Peyer's patch (tissue), 4 donors: Measurements from ENCODE around the gene ZNF816. TPM values are rescaled to one million over a fixed set of nuclear protein-coding genes. Genes with fewer than 3 reads are reported as not detected.
"Not testable (repeated sequence)": the region's sequence is repeated elsewhere in the genome, so short reads cannot be mapped to it uniquely, and the experiment has no call there.

Experiments used
- DNase-seq, 3 donors: peaks; one replicate each; pipeline ENCODE4 v3.0.0-alpha.2; 2017 to 2019
- H3K27ac ChIP-seq, 4 donors: fragments of 200-600 bp; sonication (generic); one replicate each; pipeline ENCODE4 v1.5.1; 2016 to 2019
- H3K27me3 ChIP-seq, 2 donors: fragments of 200-600 bp; sonication (generic); one replicate each; pipeline ENCODE4 v1.5.1; 2019
- H3K36me3 ChIP-seq, 3 donors: fragments of 200-600 bp; sonication (generic); one replicate each; pipeline ENCODE4 v1.5.1; 2016 to 2019
- H3K4me1 ChIP-seq, 4 donors: fragments of 200-600 bp; sonication (generic); one replicate each; pipeline ENCODE4 v1.5.1; 2016 to 2019
- H3K4me3 ChIP-seq, 4 donors: fragments of 200-600 bp; sonication (generic); 1 replicate in 3 of 4; 2 replicates in 1 of 4; pipeline ENCODE4 v1.5.1; 2016 to 2019; ENCODE audit warnings: mild to moderate bottlenecking in 1 of 4
- H3K9me3 ChIP-seq, 4 donors: fragments of 200-600 bp; sonication (generic); one replicate each; pipeline ENCODE4 v1.5.1; 2016 to 2019; ENCODE audit warnings: mild to moderate bottlenecking in 1 of 4
- POLR2A ChIP-seq, 2 donors: fragments of 450-650 bp; IDR thresholded peaks; one replicate each; pipeline ENCODE4 v1.5.1; 2017; ENCODE audit warnings: antibody characterized with exemption in 2 of 2, mild to moderate bottlenecking in 2 of 2, moderate library complexity in 2 of 2
- total RNA-seq, 4 donors: library from RNA; depleted of rRNA; stranded (reverse); fragments of >200 nt; gene quantifications; one replicate each; pipeline ENCODE4 v1.1.0, GENCODE V29; 2016
- TF ChIP-seq, protein P1 (sequence below), 6 experiments: fragments of 450-650 bp in 4 of 6; fragments of 200-600 bp in 2 of 6; sonication (generic) in 1 of 6; IDR thresholded peaks; one replicate each; pipeline ENCODE4 v1.5.1; 2017 to 2019; ENCODE audit warnings: antibody characterized with exemption in 6 of 6, mild to moderate bottlenecking in 3 of 6, moderate library complexity in 1 of 6

The ZNF816 gene
- total RNA-seq, 4 donors from 2014 or later, result 6.1 to 17.4 (median 11.4) TPM

DNA sequence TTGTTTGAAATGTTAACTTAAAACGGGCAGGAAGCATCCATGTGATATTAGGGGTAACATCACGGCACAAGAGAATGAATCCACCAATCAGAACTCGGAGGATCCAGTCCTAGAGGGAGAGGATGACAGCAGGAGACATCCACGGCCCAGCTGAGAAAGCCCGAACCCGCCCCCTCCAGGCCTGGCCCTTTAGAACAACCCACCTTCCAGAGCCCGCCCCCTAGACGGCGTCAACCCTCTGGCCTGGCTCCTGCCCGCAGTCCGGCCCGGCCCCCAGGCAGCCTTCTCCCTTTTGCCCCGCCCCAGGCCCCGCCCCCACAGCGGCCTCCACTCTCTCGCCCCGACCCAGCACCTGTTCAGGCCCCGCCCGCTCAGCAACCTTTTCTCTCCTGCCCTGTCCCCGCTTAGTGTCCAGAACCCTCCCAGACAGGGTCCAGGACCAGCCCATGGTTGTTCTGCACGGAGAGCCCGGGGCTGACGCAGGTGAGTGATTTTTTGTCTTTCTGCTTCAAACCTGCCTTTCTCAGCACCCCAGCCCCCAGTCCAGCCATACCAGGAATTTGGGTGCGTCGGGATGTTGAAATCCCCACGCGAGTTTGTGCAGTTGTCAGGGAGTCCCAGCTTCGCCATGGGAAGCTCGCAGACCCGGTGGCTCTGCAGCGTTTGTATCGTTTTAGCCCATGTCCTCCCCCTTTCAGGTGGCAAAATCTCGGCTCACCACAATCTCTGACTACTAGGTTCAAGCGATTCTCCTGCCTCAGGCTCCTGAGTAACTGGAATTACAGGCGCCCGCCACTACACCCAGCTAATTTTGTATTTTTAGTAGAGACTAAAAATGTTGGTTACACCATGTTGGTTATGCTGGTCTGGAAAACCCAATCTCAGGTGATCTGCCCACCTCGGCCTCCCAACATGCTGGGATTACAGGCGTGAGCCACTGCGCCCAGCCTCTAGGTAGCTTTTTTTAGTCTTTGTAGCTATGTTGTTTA is 16.1 kb downstream of the ZNF816 start:
- Histone ChIP-seq H3K9me3 (peaks cover 0 to 56% (median 22%) of the 10 kb centered on the region in 4 donors), H3K27ac (no peak overlapping the region), H3K36me3 (peaks cover 0 to 18% (median 1%) of the 10 kb centered on the region in 3 donors), H3K4me1 (peaks cover 0 to under 1% (median 0%) of the 10 kb centered on the region in 4 donors), H3K4me3 (no peak overlapping the region), H3K27me3 (no peaks in the 10 kb centered on the region)
- DNase-seq, result peak in 1 of 3 donors; percentile 52
- no peak for TF ChIP-seq POLR2A (IDR thresholded peaks at IDR 0.05)
- TF ChIP-seq, protein P1, sequence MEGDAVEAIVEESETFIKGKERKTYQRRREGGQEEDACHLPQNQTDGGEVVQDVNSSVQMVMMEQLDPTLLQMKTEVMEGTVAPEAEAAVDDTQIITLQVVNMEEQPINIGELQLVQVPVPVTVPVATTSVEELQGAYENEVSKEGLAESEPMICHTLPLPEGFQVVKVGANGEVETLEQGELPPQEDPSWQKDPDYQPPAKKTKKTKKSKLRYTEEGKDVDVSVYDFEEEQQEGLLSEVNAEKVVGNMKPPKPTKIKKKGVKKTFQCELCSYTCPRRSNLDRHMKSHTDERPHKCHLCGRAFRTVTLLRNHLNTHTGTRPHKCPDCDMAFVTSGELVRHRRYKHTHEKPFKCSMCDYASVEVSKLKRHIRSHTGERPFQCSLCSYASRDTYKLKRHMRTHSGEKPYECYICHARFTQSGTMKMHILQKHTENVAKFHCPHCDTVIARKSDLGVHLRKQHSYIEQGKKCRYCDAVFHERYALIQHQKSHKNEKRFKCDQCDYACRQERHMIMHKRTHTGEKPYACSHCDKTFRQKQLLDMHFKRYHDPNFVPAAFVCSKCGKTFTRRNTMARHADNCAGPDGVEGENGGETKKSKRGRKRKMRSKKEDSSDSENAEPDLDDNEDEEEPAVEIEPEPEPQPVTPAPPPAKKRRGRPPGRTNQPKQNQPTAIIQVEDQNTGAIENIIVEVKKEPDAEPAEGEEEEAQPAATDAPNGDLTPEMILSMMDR (IDR thresholded peaks at IDR 0.05), result no peak

DNA sequence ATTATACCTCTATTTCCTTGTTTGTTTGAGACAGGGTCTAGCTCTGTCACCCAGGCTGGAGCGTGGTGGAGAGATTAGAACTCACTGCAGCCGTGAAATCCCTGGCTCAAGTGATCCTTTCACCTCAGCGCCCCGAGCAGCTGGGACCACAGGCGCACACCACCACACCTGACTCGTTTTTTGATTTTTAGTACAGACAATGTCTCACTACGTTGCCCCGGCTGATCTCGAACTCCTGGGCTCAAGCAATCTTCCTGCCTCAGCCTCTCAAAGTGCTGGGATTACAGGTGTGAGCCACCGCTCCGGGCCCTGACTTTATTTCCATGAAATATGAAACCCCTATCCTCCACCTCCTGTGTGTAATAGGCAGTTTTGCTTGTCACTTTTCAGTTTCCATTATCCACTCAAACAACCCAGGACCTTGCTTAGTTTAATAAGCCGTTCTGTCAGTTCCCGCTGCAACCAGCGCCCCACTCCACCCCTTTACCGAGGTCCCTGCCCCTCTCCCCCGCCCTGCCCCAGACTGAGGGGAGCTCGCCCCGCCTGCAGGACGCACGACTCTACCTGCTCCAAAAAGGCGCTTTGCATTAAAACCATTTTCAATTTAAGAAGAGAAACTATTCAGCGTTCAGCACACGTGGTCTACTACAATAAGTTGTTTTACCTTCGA is 16.9 kb downstream of the ZNF816 start:
- no peak overlapping the region for H3K27ac ChIP-seq
- H3K4me3 ChIP-seq, result no peak overlapping the region
- peaks cover 0 to 47% (median 20%) of the 10 kb centered on the region in 4 donors for H3K9me3 ChIP-seq
- no peaks in the 10 kb centered on the region for H3K27me3 ChIP-seq
- H3K4me1 ChIP-seq, result peaks cover 0 to 4% (median 0%) of the 10 kb centered on the region in 4 donors
- TF ChIP-seq, protein P1 (IDR thresholded peaks at IDR 0.05), result no peak
- TF ChIP-seq POLR2A (IDR thresholded peaks at IDR 0.05), result no peak
- peaks cover 0 to 10% (median 0%) of the 10 kb centered on the region in 3 donors for H3K36me3 ChIP-seq
- no peak for DNase-seq

DNA sequence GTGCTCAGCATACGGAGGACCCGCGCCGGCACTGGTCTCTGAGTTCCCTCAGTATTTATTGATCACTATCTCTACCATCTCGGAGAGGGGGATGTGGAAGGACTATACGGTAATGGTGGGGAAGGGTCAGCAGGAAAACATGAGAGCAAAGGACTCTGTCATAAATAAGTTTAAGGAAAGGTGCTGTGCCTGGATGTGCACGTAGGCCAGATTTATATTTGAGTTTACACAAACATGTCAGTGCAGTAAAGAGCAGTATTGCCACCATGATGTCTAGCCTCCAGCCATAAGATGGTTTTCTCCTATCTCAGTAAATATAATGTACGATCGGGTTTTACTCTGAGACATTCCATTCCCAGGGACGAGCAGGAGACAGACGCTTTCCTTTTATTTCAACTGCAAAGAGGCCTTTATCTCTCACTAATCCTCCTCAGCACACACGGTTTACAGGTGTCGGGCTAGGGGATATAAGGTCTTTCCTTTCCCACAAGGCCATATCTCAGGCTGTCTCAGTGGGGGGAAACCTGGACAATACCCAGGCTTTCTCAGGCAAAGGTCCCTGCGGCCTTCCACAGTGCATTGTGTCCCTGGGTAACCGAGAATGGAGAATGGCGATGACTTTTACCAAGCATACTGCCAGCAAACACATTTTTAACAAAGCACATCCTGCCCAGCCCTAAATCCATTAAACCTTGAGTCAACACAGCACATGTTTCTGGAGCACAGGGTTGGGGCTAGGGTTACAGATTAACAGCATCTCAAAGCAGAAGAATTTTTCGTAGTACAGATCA is 17.8 kb downstream of the ZNF816 start:
- H3K27me3 ChIP-seq, H3K27ac ChIP-seq, H3K36me3 ChIP-seq, H3K4me1 ChIP-seq, DNase-seq, H3K4me3 ChIP-seq: not testable (repeated sequence)
- peaks cover 0 to 39% (median 16%) of the 10 kb centered on the region in 4 donors for H3K9me3 ChIP-seq

DNA sequence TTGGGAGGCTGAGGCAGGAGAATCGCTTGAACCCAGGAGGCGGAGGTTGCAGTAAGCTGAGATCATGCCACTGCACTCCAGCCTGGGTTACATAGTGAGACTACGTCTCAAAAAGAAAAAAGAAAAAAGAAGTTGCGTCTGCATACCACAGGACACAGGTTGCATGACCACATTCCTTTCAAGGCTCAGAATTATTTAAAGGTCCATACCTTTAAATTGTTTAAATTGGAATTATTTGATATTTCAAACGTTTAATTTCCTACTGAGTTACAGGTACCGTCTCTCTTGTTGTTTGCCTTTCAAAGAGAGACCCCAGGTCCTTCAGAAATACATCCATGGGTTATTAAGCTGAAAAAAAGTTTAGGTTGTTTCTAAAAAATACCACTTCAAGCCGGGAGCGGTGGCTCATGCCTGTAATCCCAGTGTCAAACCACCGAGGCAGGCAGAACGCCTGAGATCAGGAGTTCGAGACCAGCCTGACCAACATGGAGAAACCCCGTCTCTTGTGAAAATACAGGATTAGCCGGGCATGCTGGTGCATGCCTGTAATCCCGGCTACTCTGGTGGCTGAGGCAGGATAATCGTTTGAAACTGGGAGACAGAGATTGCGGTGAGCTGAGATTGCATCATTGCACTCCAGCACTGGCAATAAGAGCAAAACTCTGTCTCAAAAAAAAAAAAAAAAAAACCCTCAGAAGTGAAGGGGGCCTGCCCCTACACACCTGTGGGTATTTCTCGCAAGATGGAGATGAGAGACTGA is 18.6 kb downstream of the ZNF816 start:
- H3K36me3 ChIP-seq, result no peaks in the 10 kb centered on the region
- no peak for TF ChIP-seq POLR2A (IDR thresholded peaks at IDR 0.05)
- TF ChIP-seq, protein P1 (IDR thresholded peaks at IDR 0.05), result no peak
- no peak overlapping the region for H3K27ac ChIP-seq
- DNase-seq, result no peak
- no peaks in the 10 kb centered on the region for H3K27me3 ChIP-seq
- peaks cover 0 to 34% (median 12%) of the 10 kb centered on the region in 4 donors for H3K9me3 ChIP-seq
- peaks cover 0 to 4% (median 0%) of the 10 kb centered on the region in 4 donors for H3K4me1 ChIP-seq
- H3K4me3 ChIP-seq, result no peak overlapping the region

DNA sequence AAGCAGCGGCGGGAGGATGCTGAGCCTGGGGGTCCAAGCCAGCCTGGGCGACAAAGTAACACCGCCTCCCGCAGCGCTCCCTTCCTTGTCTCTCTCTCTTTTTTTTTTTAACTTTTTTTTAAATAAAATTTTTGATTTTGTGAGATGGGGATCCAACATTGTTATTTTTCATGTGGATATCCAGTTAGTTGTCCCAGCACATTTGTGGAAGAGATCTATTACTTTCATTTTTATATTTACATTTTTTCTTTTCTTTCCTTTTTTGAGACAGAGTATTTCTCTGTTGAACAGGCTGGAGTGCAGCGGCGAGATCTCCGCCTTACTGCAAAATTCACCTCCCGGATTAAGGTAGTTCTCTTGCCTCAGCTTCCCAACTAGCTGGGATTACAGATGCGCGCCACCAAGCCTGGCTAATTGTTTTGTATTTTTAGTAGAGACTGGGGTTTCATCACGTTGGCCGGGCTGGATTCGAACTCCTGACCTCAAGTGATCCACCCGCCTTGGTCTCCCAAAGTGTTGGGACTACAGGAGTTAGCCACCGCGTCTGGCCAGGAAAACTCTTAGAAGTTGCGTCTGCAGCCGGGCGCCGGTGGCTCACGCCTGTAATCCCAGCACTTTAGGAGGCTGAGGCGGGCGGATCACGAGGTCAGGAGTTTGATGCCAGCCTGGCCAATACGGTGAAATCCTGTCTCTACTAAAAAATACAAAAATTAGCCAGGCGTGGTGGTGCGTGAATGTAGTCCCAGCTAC is 19.4 kb downstream of the ZNF816 start:
- peaks cover 0 to 4% (median 0%) of the 10 kb centered on the region in 4 donors for H3K4me1 ChIP-seq
- no peaks in the 10 kb centered on the region for H3K27me3 ChIP-seq
- DNase-seq, result no peak
- H3K4me3 ChIP-seq, result peak overlapping the region; percentile 58 to 80 (median 64)
- peak overlapping the region; percentile 59 to 82 (median 76) for H3K27ac ChIP-seq
- H3K36me3 ChIP-seq, result no peaks in the 10 kb centered on the region
- peaks cover 0 to 26% (median 9%) of the 10 kb centered on the region in 4 donors for H3K9me3 ChIP-seq
- TF ChIP-seq, protein P1 (IDR thresholded peaks at IDR 0.05), result no peak
- TF ChIP-seq POLR2A (IDR thresholded peaks at IDR 0.05), result no peak
